ENCODE measurements around the gene SORCS2. TPM values are rescaled to one million over a fixed set of nuclear protein-coding genes. Genes with fewer than 3 reads are reported as not detected.

SORCS2 gene
- total RNA-seq, 6 donors from 2014 or later = 2.2 to 28.3 (median 7.2) TPM

DNA sequence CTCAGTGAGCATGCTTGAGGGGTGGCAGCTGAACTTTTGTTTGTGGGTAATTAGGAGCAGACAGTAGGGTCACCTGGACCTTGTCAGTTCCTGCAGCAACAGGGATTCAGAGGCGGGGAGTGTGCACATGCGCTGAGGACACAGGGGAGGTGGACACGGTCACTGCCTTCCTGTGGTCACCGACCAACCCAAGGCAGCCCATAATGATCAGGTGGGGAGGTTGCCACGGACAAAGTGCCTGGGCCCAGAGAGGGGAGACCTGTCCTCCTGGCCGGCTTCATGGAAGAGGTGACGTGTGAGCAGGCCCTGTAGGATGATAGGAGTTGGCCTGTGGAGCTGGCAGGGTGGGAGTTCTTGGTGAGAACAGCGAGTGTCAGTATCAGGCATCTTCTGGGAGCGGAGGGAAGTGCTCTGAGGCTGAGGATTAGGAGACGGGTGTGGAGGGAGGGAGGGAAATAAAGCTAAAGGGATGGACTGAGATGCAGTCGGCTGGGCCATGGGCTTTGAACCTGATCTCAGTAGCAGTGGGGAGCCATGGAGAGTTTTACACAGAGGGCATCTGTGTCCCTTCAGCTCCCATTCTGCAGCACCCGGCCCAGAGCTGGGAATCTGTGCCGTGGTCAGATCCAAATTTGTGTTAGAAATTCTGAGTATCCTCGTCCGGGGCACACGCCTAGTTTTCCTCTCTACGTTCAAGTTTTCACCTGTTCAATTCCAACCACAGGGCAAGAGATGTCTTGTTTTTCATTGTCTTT is 142.4 kb downstream of the SORCS2 start:
- ATAC-seq (ENCODE audit: low FRiP score in 2 of 2) (no peak), DNase-seq (no peak)
- Histone ChIP-seq H3K36me3 (no peaks in the 10 kb centered on the region), H3K27me3 (no peaks in the 10 kb centered on the region), H3K4me1 (peaks cover 0 to 13% (median 5%) of the 10 kb centered on the region in 4 donors), H3K9me3 (no peaks in the 10 kb centered on the region), H3K4me3 (no peak overlapping the region), H3K27ac (peak overlapping the region in 1 of 4 donors; percentile 30)
- TF ChIP-seq POLR2AphosphoS5 (IDR thresholded peaks at IDR 0.05) = no peak
- TF ChIP-seq EP300 (IDR thresholded peaks at IDR 0.05) = no peak
- no peak for TF ChIP-seq POLR2A (IDR thresholded peaks at IDR 0.05)
- TF ChIP-seq, protein P1, sequence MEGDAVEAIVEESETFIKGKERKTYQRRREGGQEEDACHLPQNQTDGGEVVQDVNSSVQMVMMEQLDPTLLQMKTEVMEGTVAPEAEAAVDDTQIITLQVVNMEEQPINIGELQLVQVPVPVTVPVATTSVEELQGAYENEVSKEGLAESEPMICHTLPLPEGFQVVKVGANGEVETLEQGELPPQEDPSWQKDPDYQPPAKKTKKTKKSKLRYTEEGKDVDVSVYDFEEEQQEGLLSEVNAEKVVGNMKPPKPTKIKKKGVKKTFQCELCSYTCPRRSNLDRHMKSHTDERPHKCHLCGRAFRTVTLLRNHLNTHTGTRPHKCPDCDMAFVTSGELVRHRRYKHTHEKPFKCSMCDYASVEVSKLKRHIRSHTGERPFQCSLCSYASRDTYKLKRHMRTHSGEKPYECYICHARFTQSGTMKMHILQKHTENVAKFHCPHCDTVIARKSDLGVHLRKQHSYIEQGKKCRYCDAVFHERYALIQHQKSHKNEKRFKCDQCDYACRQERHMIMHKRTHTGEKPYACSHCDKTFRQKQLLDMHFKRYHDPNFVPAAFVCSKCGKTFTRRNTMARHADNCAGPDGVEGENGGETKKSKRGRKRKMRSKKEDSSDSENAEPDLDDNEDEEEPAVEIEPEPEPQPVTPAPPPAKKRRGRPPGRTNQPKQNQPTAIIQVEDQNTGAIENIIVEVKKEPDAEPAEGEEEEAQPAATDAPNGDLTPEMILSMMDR (IDR thresholded peaks at IDR 0.05) = no peak
- 85 to 87% methylated on average over 17 of the region's 17 CpGs for WGBS, 2 donors

DNA sequence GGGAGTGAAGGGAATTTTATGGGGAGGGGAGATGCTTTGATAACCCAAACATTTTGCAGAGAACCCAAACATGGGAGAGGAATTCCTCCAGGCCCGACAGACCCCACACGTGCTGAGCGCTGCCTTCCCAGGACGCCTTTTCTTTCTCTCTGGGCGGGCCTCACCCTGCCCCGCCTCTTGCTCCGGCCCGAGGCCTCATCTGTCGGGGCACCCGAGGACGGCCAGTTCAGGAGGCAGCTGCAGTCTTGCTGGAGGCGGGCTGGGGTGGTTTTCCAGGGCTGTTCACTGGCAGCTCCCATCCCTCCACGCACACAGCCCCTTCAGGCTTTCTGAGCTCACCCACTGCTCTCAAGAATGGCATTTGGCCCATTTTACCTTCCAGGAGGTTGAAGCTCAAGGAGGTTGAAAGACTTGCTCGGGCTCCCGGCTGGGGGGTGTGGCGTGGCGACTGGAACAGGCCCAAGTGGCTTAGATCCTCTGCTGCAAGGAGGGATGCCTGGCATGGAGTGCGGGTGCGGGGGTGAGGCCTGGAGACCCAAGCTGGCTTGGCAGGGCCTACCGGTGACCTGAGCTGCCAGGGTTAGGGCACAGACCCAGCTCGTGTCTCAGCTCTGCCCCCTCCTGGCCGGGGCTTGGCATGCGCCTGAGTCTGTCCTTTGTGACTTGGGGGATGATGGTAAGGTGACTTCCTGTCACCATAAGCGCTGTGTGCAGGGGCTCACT is 143.2 kb downstream of the SORCS2 start:
- peak overlapping the region in 1 of 4 donors; percentile 30 for H3K27ac ChIP-seq
- WGBS, 2 donors = 31 to 68% methylated on average over 12 to 18 of the region's 24 CpGs

DNA sequence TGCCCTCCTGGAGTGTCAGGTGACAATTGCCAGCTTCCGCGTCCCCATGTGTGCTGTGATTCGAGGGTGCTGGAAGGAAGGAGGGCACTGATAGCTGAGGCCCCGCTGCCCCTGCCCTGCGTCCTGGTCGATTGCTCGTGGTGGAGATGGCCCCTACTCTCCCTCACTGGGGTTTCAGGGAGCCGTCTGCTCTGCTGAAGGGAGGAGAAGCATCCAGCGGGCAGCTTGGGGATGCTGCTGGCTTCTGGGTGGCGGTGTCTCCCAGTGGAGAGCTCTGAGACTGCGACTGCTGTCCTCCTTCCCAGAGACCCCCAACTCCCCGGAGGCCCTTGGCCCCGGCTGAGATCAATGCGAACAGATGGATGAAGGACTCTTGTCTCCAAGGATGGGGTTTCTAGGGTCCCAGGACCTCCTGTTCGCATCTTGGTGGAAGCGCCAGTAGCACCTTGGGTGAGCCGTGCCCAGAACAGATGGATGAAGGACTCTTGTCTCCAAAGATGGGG is 143.8 kb downstream of the SORCS2 start:
- no peaks in the 10 kb centered on the region for H3K9me3 ChIP-seq
- ATAC-seq (ENCODE audit: low FRiP score in 2 of 2) = no peak
- 36 to 76% methylated on average over 3 to 17 of the region's 17 CpGs for WGBS, 2 donors
- no peak for DNase-seq
- no peak for TF ChIP-seq POLR2AphosphoS5 (IDR thresholded peaks at IDR 0.05)
- TF ChIP-seq, protein P1 (IDR thresholded peaks at IDR 0.05) = peak in 1 of 6 experiments; percentile 5
- no peaks in the 10 kb centered on the region for H3K27me3 ChIP-seq
- no peak overlapping the region for H3K27ac ChIP-seq
- no peaks in the 10 kb centered on the region for H3K36me3 ChIP-seq
- no peak overlapping the region for H3K4me3 ChIP-seq
- H3K4me1 ChIP-seq = peaks cover 0 to 13% (median 5%) of the 10 kb centered on the region in 4 donors

More for the DNA sequence above, 143.2 kb downstream of the SORCS2 start:
- ATAC-seq (ENCODE audit: low FRiP score in 2 of 2) (peak; percentile 66 to 81), DNase-seq (peak; percentile 91)
- Histone ChIP-seq H3K9me3 (no peaks in the 10 kb centered on the region), H3K4me3 (no peak overlapping the region), H3K36me3 (no peaks in the 10 kb centered on the region), H3K4me1 (peaks cover 0 to 13% (median 5%) of the 10 kb centered on the region in 4 donors), H3K27me3 (no peaks in the 10 kb centered on the region)
- TF ChIP-seq EP300 (IDR thresholded peaks at IDR 0.05) (peak in 1 of 4 donors; percentile 12), POLR2A (IDR thresholded peaks at IDR 0.05) (no peak), POLR2AphosphoS5 (IDR thresholded peaks at IDR 0.05) (peak in 1 of 2 donors; percentile 35)
- TF ChIP-seq, protein P1 (IDR thresholded peaks at IDR 0.05) = peak; percentile 36 to 85 (median 74)

- Histone ChIP-seq H3K36me3 (no peaks in the 10 kb centered on the region), H3K9me3 (no peaks in the 10 kb centered on the region), H3K4me1 (peaks cover 0 to 13% (median 5%) of the 10 kb centered on the region in 4 donors), H3K4me3 (no peak overlapping the region), H3K27ac (no peak overlapping the region), H3K27me3 (no peaks in the 10 kb centered on the region)
- 83 to 87% methylated on average over 11 to 14 of the region's 14 CpGs for WGBS, 2 donors
- no peak for ATAC-seq (ENCODE audit: low FRiP score in 2 of 2)
- no peak for DNase-seq
- TF ChIP-seq, protein P1 (IDR thresholded peaks at IDR 0.05) = no peak
- TF ChIP-seq POLR2A (IDR thresholded peaks at IDR 0.05) = no peak
- no peak for TF ChIP-seq EP300 (IDR thresholded peaks at IDR 0.05)
- TF ChIP-seq POLR2AphosphoS5 (IDR thresholded peaks at IDR 0.05) = no peak
Measured at GRCh38 chr4:7336732-7337131, 144.4 kb downstream of the SORCS2 start.
